HepG2 (cell line): ENCODE measurements around the gene RDH13. TPM values are rescaled to one million over a fixed set of nuclear protein-coding genes. Genes with fewer than 3 reads are reported as not detected.

Experiments
- ATAC-seq: fragments of 200-7000 bp; cut with Tn5 transposase; 3 replicates; pipeline ENCODE4 v1.9.1; 2020; ENCODE audit warnings: mild to moderate bottlenecking, moderate library complexity
- BruUV-seq: library from RNA; stranded (reverse); fragments of 400-500 nt; replicated peaks from 2 replicates; lab custom pipeline; 2021; lab: Mats Ljungman, UMichigan
- CTCF ChIA-PET: fragments of 300-600 bp; formaldehyde crosslinking; extraction: SDS; loops from one replicate; lab custom pipeline; 2021; ENCODE audit warnings: low total read pairs, inconsistent platforms, low intra/inter-chr PET ratio; lab: Yijun Ruan, JAX
- POLR2A ChIA-PET: fragments of 350-600 bp; sonication (Branson Sonifier 250); formaldehyde crosslinking; loops from one replicate; lab custom pipeline; 2020; ENCODE audit warnings: antibody characterized with exemption, inconsistent platforms; lab: Yijun Ruan, JAX
- DNase-seq: peaks from one replicate; pipeline ENCODE4 v3.0.0-alpha.2; 2015; ENCODE audit warnings: low spot score
- FAIRE-seq: peaks from 3 replicates; lab custom pipeline; 2011; peaks lifted over from hg19 to GRCh38; lab: Jason Lieb, UNC
- H2AFZ ChIP-seq: one replicate; pipeline ENCODE4 v1.6.1; 2011; ENCODE audit warnings: low read length, inconsistent platforms
- H3K27ac ChIP-seq: fragments of 300-600 bp; 3 replicates; pipeline ENCODE4 v1.8.0; 2011; ENCODE audit warnings: mixed run types, mild to moderate bottlenecking, mixed read lengths, low read length, inconsistent platforms; ENCODE audit not compliant: insufficient read depth; ENCODE audit errors: extremely low read length
- H3K27me3 ChIP-seq, 2 experiments: fragments of 200-600 bp in 1 of 2; 2 replicates in 1 of 2; 3 replicates in 1 of 2; pipeline versions ENCODE4 v1.6.0 to v1.8.0; 2011; ENCODE audit warnings: low read length in 2 of 2, mild to moderate bottlenecking in 2 of 2, moderate library complexity in 2 of 2, inconsistent platforms in 1 of 2; ENCODE audit not compliant: insufficient read depth in 2 of 2, control insufficient read depth in 1 of 2
- H3K36me3 ChIP-seq, 2 experiments: fragments of 200-600 bp in 1 of 2; replicated peaks in 1 of 2; 2 replicates in 1 of 2; 3 replicates in 1 of 2; pipeline versions ENCODE4 v1.5.1 to v1.8.0; 2011; ENCODE audit warnings: low read length in 2 of 2, inconsistent platforms in 1 of 2; ENCODE audit not compliant: insufficient read depth in 2 of 2, control insufficient read depth in 1 of 2
- H3K4me1 ChIP-seq: 2 replicates; pipeline ENCODE4 v1.5.1; 2012; ENCODE audit warnings: low read length, inconsistent platforms; ENCODE audit not compliant: insufficient read depth
- H3K4me2 ChIP-seq: 2 replicates; pipeline ENCODE4 v1.6.0; 2011; ENCODE audit warnings: low read depth, low read length, inconsistent platforms
- H3K4me3 ChIP-seq, 3 experiments: fragments of 200-600 bp in 1 of 3; sonication (generic), shearing (Covaris generic) in 1 of 3; replicated peaks in 1 of 3; 2 replicates each; pipeline ENCODE4 v1.5.1; 2011 to 2016; ENCODE audit warnings: low read length in 3 of 3, inconsistent platforms in 2 of 3, low read depth in 2 of 3, mild to moderate bottlenecking in 2 of 3, control low read depth in 1 of 3, mixed read lengths in 1 of 3; ENCODE audit not compliant: insufficient read depth in 1 of 3
- H3K79me2 ChIP-seq: one replicate; pipeline ENCODE4 v1.6.1; 2011; ENCODE audit warnings: low read length, inconsistent platforms; ENCODE audit not compliant: insufficient read depth
- H3K9ac ChIP-seq: 2 replicates; pipeline ENCODE4 v1.6.0; 2011; ENCODE audit warnings: mild to moderate bottlenecking, low read depth, low read length, inconsistent platforms; ENCODE audit not compliant: insufficient read depth
- H3K9me3 ChIP-seq: 2 replicates; pipeline ENCODE4 v1.5.1; 2012; ENCODE audit warnings: mild to moderate bottlenecking, low read length
- H4K20me1 ChIP-seq: 2 replicates; pipeline ENCODE4 v1.6.0; 2011; ENCODE audit warnings: inconsistent platforms, mild to moderate bottlenecking, low read length, moderate library complexity; ENCODE audit not compliant: insufficient read depth
- DMAP1 ChIP-seq: IDR thresholded peaks from 2 replicates; pipeline ENCODE4 v1.6.1; 2016
- FOXC1 ChIP-seq: sonication (generic); formaldehyde crosslinking; IDR thresholded peaks from 2 replicates; pipeline ENCODE4 v1.8.0; 2022; ENCODE audit warnings: mild to moderate bottlenecking, missing genetic modification reagents, borderline replicate concordance
- RBAK ChIP-seq: sonication (generic); formaldehyde crosslinking; IDR thresholded peaks from 2 replicates; pipeline ENCODE4 v1.5.1; 2020; ENCODE audit warnings: mild to moderate bottlenecking, missing genetic modification reagents
- TERF1 ChIP-seq: sonication (generic); formaldehyde crosslinking; IDR thresholded peaks from 2 replicates; pipeline ENCODE4 v1.8.0; 2022; ENCODE audit warnings: mild to moderate bottlenecking, missing genetic modification reagents, moderate library complexity
- ZBTB34 ChIP-seq: sonication (generic); formaldehyde crosslinking; IDR thresholded peaks from 2 replicates; pipeline ENCODE4 v1.8.0; 2022; ENCODE audit warnings: mild to moderate bottlenecking, missing genetic modification reagents
- ZNF343 ChIP-seq: sonication (generic); formaldehyde crosslinking; IDR thresholded peaks from 2 replicates; pipeline ENCODE4 v1.4.0; 2020; ENCODE audit warnings: mild to moderate bottlenecking, missing genetic modification reagents
- ZNF574 ChIP-seq: sonication (generic); formaldehyde crosslinking; IDR thresholded peaks from 2 replicates; pipeline ENCODE4 v1.4.0; 2020; ENCODE audit warnings: missing genetic modification reagents
- ZNF709 ChIP-seq: sonication (generic); formaldehyde crosslinking; IDR thresholded peaks from 2 replicates; pipeline ENCODE4 v1.5.0; 2020; ENCODE audit warnings: mild to moderate bottlenecking, missing genetic modification reagents
- WGBS: methylation state at CpG from one replicate; pipeline ENCODE4 v1.1.6; 2017; ENCODE audit warnings: low lambda C conversion rate; 5-methylcytosine and 5-hydroxymethylcytosine counted together
- in situ Hi-C: cut with HindIII; loops from 2 replicates; pipeline ENCODE4 v1.10.0; 2017; ENCODE audit warnings: low pct_unique_long_range_greater_than_20kb; ENCODE audit not compliant: extremely low pct_ligation_motif_present
- intact Hi-C: fragments of 100-400 bp; cut with micrococcal nuclease; formaldehyde crosslinking; loops from one replicate; pipeline ENCODE4 v1.10.0; 2022; ENCODE audit not compliant: unreplicated experiment
- polyA plus RNA-seq, 8 experiments: library from polyadenylated mRNA; depleted of rRNA in 3 of 8; stranded (reverse) in 7 of 8; unstranded in 1 of 8; fragments of >200 nt; fragmentation: Illumina TruSeq in 4 of 8; extraction: Trizol in 4 of 8; gene quantifications; 2 replicates each; pipeline versions ENCODE4 v1.2.1 to v1.2.3, GENCODE V29; 2011 to 2016; ENCODE audit warnings: low read depth in 4 of 8, missing spikeins in 1 of 8, mixed read lengths in 1 of 8; ENCODE audit not compliant: insufficient read depth in 1 of 8
- total RNA-seq, 5 experiments: library from RNA; depleted of rRNA; stranded (reverse); fragments of >200 nt; fragmentation: Illumina TruSeq; extraction: Trizol; gene quantifications; 2 replicates each; pipeline ENCODE4 v1.2.3, GENCODE V29; 2016; ENCODE audit warnings: low read depth in 1 of 5
- TF ChIP-seq, protein P1 (sequence below): sonication (generic); formaldehyde crosslinking; IDR thresholded peaks from 2 replicates; pipeline ENCODE4 v1.4.0; 2020; ENCODE audit warnings: missing genetic modification reagents
- TF ChIP-seq, protein P2 (sequence below): sonication (generic); formaldehyde crosslinking; IDR thresholded peaks from 2 replicates; pipeline ENCODE4 v1.4.0; 2020; ENCODE audit warnings: missing genetic modification reagents
- TF ChIP-seq, protein P3 (sequence below): sonication (generic); formaldehyde crosslinking; IDR thresholded peaks from 2 replicates; pipeline ENCODE4 v1.4.0; 2020; ENCODE audit warnings: low read depth, missing genetic modification reagents

Gene RDH13
- total and polyA plus RNA-seq, 2 of the 13 experiments (the other 11 are each of a cell fraction or from before 2014, with no cell fraction given): 13.4 to 21.5 TPM

DNA sequence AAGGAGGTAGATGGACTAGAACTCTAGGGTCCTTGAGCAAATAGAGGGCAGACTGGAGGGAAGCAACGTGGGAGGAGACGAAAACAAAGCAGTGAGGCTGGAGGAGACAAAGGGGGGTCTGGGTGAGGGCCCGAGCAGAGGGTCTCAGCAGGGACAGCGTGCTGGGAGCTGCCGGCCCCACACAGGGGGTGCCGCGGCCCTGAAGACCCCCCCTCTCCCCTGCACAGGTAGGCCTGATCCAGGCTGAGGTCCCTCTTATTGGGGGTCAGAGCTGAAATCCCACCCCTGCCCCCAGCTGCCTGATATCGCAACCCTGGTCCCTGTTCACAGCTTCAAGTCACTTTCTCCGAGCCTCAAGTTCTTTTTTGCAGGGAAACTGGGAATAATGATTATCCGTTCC, 21.5 kb upstream of the RDH13 start:
- Histone ChIP-seq H3K4me1 (peaks cover 14% of the 10 kb centered on the region; the same call in 1 of the 2 replicates), H3K27me3 (peaks cover 0 to 3% of the 10 kb centered on the region in 2 experiments; a peak in 1 of 5 replicates), H3K4me3 (no peak overlapping the region), H3K4me2 (no peak overlapping the region), H3K27ac (no peak overlapping the region), H3K9ac (no peak overlapping the region), H3K79me2 (no peaks in the 10 kb centered on the region), H2AFZ (no peak overlapping the region), H4K20me1 (peaks cover 6% of the 10 kb centered on the region; the same call in 1 of the 2 replicates), H3K9me3 (no peaks in the 10 kb centered on the region), H3K36me3 (no peaks in the 10 kb centered on the region)
- CTCF ChIA-PET: no interaction called here
- DNase-seq: no peak
- no peak for ATAC-seq
- POLR2A ChIA-PET: no interaction called here
- intact Hi-C loops (no loop called here), in situ Hi-C loops (no loop called here)
- no TSS peak for BruUV-seq
- no peak for FAIRE-seq
- 63% methylated on average over 6 of the region's 10 CpGs for WGBS
- TF ChIP-seq, protein P1, sequence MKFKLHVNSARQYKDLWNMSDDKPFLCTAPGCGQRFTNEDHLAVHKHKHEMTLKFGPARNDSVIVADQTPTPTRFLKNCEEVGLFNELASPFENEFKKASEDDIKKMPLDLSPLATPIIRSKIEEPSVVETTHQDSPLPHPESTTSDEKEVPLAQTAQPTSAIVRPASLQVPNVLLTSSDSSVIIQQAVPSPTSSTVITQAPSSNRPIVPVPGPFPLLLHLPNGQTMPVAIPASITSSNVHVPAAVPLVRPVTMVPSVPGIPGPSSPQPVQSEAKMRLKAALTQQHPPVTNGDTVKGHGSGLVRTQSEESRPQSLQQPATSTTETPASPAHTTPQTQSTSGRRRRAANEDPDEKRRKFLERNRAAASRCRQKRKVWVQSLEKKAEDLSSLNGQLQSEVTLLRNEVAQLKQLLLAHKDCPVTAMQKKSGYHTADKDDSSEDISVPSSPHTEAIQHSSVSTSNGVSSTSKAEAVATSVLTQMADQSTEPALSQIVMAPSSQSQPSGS (CRISPR knock-in tag): no peak
- TF ChIP-seq ZNF343 (CRISPR knock-in tag) (no peak), ZBTB34 (CRISPR knock-in tag) (no peak), TERF1 (CRISPR knock-in tag) (no peak), ZNF709 (CRISPR knock-in tag) (no peak), ZNF574 (CRISPR knock-in tag) (no peak), FOXC1 (CRISPR knock-in tag) (no peak), RBAK (CRISPR knock-in tag) (no peak), DMAP1 (CRISPR knock-in tag) (no peak)
- TF ChIP-seq, protein P2, sequence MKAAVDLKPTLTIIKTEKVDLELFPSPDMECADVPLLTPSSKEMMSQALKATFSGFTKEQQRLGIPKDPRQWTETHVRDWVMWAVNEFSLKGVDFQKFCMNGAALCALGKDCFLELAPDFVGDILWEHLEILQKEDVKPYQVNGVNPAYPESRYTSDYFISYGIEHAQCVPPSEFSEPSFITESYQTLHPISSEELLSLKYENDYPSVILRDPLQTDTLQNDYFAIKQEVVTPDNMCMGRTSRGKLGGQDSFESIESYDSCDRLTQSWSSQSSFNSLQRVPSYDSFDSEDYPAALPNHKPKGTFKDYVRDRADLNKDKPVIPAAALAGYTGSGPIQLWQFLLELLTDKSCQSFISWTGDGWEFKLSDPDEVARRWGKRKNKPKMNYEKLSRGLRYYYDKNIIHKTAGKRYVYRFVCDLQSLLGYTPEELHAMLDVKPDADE (CRISPR knock-in tag): no peak
- TF ChIP-seq, protein P3, sequence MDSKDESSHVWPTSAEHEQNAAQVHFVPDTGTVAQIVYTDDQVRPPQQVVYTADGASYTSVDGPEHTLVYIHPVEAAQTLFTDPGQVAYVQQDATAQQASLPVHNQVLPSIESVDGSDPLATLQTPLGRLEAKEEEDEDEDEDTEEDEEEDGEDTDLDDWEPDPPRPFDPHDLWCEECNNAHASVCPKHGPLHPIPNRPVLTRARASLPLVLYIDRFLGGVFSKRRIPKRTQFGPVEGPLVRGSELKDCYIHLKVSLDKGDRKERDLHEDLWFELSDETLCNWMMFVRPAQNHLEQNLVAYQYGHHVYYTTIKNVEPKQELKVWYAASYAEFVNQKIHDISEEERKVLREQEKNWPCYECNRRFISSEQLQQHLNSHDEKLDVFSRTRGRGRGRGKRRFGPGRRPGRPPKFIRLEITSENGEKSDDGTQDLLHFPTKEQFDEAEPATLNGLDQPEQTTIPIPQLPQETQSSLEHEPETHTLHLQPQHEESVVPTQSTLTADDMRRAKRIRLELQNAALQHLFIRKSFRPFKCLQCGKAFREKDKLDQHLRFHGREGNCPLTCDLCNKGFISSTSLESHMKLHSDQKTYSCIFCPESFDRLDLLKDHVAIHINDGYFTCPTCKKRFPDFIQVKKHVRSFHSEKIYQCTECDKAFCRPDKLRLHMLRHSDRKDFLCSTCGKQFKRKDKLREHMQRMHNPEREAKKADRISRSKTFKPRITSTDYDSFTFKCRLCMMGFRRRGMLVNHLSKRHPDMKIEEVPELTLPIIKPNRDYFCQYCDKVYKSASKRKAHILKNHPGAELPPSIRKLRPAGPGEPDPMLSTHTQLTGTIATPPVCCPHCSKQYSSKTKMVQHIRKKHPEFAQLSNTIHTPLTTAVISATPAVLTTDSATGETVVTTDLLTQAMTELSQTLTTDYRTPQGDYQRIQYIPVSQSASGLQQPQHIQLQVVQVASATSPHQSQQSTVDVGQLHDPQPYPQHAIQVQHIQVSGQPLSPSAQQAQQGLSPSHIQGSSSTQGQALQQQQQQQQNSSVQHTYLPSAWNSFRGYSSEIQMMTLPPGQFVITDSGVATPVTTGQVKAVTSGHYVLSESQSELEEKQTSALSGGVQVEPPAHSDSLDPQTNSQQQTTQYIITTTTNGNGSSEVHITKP (CRISPR knock-in tag): no peak
